Astrocyte (in vitro differentiated cells and primary cell): ENCODE measurements around the gene EFNA2. TPM values are rescaled to one million over a fixed set of nuclear protein-coding genes. Genes with fewer than 3 reads are reported as not detected.

Experiments used
- DNase-seq: peaks from one replicate; pipeline ENCODE4 v3.0.0-alpha.2; 2010; ENCODE audit warnings: low read depth
- FAIRE-seq: peaks from 2 replicates; lab custom pipeline; 2011; peaks lifted over from hg19 to GRCh38; lab: Jason Lieb, UNC
- H2AFZ ChIP-seq: 2 replicates; pipeline ENCODE4 v1.6.0; 2012; ENCODE audit warnings: low read depth, low read length, inconsistent platforms
- H3K27ac ChIP-seq: 2 replicates; pipeline ENCODE4 v1.5.1; 2011; ENCODE audit warnings: low read depth, low read length, inconsistent platforms
- H3K27me3 ChIP-seq: 2 replicates; pipeline ENCODE4 v1.6.0; 2011; ENCODE audit warnings: low read length, inconsistent platforms; ENCODE audit not compliant: insufficient read depth
- H3K36me3 ChIP-seq: 2 replicates; pipeline ENCODE4 v1.5.1; 2011; ENCODE audit warnings: low read length, inconsistent platforms; ENCODE audit not compliant: insufficient read depth
- H3K4me1 ChIP-seq: 2 replicates; pipeline ENCODE4 v1.5.1; 2011; ENCODE audit warnings: low read length, inconsistent platforms; ENCODE audit not compliant: insufficient read depth
- H3K4me2 ChIP-seq: 2 replicates; pipeline ENCODE4 v1.6.0; 2012; ENCODE audit warnings: low read length, inconsistent platforms
- H3K4me3 ChIP-seq: 2 replicates; pipeline ENCODE4 v1.5.1; 2011; ENCODE audit warnings: low read depth, mild to moderate bottlenecking, low read length, inconsistent platforms; ENCODE audit not compliant: insufficient read depth
- H3K79me2 ChIP-seq: 2 replicates; pipeline ENCODE4 v1.6.0; 2012; ENCODE audit warnings: mild to moderate bottlenecking, low read length, inconsistent platforms; ENCODE audit not compliant: insufficient read depth
- H3K9ac ChIP-seq: 2 replicates; pipeline ENCODE4 v1.6.0; 2012; ENCODE audit warnings: mild to moderate bottlenecking, low read length, inconsistent platforms
- H3K9me3 ChIP-seq: 2 replicates; pipeline ENCODE4 v1.5.1; 2012; ENCODE audit warnings: low read depth, mild to moderate bottlenecking, low read length, inconsistent platforms; ENCODE audit not compliant: insufficient read depth
- H4K20me1 ChIP-seq: 2 replicates; pipeline ENCODE4 v1.6.0; 2012; ENCODE audit warnings: low read length, inconsistent platforms; ENCODE audit not compliant: insufficient read depth
- H3K27ac Mint-ChIP-seq: one replicate; pipeline ENCODE4 v1.8.0; 2021; ENCODE audit warnings: mild to moderate bottlenecking, mixed read lengths; ENCODE audit not compliant: unreplicated experiment
- H3K27me3 Mint-ChIP-seq: one replicate; pipeline ENCODE4 v1.8.0; 2021; ENCODE audit warnings: low read depth, mixed read lengths; ENCODE audit not compliant: unreplicated experiment
- H3K36me3 Mint-ChIP-seq: one replicate; pipeline ENCODE4 v1.8.0; 2021; ENCODE audit warnings: low read depth, mixed read lengths; ENCODE audit not compliant: unreplicated experiment
- H3K4me1 Mint-ChIP-seq: one replicate; pipeline ENCODE4 v1.8.0; 2021; ENCODE audit warnings: low read depth, mixed read lengths; ENCODE audit not compliant: unreplicated experiment
- H3K4me3 Mint-ChIP-seq: one replicate; pipeline ENCODE4 v1.8.0; 2021; ENCODE audit warnings: mild to moderate bottlenecking, moderate library complexity, mixed read lengths; ENCODE audit not compliant: unreplicated experiment
- H3K9me3 Mint-ChIP-seq: one replicate; pipeline ENCODE4 v1.8.0; 2021; ENCODE audit warnings: mild to moderate bottlenecking, mixed read lengths; ENCODE audit not compliant: unreplicated experiment
- EZH2 ChIP-seq: IDR thresholded peaks from 2 replicates; pipeline ENCODE4 v1.6.1; 2012; ENCODE audit warnings: mild to moderate bottlenecking, low read length, inconsistent platforms; ENCODE audit not compliant: insufficient read depth
- total RNA-seq: library from RNA; stranded (reverse); gene quantifications from 2 replicates; pipeline ENCODE4 v1.2.1, GENCODE V29; 2021
- TF ChIP-seq, protein P1 (sequence below): IDR thresholded peaks from 2 replicates; pipeline ENCODE4 v1.5.1; 2011; ENCODE audit warnings: low read depth, mild to moderate bottlenecking, inconsistent platforms, low read length, moderate library complexity; ENCODE audit not compliant: insufficient read depth

The EFNA2 gene
- total RNA-seq, 1 donor from 2014 or later = 8.4 TPM

DNA sequence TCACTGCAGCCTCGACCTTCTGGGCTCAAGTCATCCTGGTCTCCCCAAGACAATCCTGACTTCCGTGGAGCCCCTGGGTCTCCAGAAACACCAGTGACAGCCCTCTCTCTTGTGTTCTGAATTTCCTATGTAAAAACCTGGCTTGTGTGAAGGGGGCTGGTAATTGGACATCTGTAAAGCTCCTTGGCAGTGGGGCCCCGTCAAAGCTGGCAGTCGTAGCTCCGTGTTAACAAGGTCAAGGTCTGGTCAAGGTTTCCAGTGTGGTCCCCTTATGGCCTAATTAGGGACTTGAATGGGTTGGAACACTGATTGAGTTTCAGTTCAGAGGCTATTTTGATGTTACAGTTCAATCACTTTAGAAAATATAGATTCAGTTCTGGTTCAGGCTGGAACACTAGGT lies 65.2 kb downstream of the EFNA2 start:
- Mint-ChIP-seq H3K4me1 (peaks cover 2% of the 10 kb centered on the region), H3K9me3 (no peaks in the 10 kb centered on the region), H3K27me3 (peaks cover 2% of the 10 kb centered on the region), H3K36me3 (peaks cover 2% of the 10 kb centered on the region), H3K27ac (no peak overlapping the region), H3K4me3 (no peak overlapping the region)
- no peaks in the 10 kb centered on the region for H3K36me3 ChIP-seq
- H3K79me2 ChIP-seq = peaks cover 9% of the 10 kb centered on the region
- no peak overlapping the region for H3K27ac ChIP-seq
- H4K20me1 ChIP-seq = peaks cover 2% of the 10 kb centered on the region
- no peak overlapping the region for H3K9ac ChIP-seq
- TF ChIP-seq, protein P1, sequence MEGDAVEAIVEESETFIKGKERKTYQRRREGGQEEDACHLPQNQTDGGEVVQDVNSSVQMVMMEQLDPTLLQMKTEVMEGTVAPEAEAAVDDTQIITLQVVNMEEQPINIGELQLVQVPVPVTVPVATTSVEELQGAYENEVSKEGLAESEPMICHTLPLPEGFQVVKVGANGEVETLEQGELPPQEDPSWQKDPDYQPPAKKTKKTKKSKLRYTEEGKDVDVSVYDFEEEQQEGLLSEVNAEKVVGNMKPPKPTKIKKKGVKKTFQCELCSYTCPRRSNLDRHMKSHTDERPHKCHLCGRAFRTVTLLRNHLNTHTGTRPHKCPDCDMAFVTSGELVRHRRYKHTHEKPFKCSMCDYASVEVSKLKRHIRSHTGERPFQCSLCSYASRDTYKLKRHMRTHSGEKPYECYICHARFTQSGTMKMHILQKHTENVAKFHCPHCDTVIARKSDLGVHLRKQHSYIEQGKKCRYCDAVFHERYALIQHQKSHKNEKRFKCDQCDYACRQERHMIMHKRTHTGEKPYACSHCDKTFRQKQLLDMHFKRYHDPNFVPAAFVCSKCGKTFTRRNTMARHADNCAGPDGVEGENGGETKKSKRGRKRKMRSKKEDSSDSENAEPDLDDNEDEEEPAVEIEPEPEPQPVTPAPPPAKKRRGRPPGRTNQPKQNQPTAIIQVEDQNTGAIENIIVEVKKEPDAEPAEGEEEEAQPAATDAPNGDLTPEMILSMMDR = no peak
- no peak for TF ChIP-seq EZH2
- no peak overlapping the region for H3K4me2 ChIP-seq
- H3K27me3 ChIP-seq = no peaks in the 10 kb centered on the region
- peaks cover 7% of the 10 kb centered on the region for H3K4me1 ChIP-seq
- H3K4me3 ChIP-seq = no peak overlapping the region
- FAIRE-seq = no peak
- no peak for DNase-seq
- no peaks in the 10 kb centered on the region for H3K9me3 ChIP-seq
- H2AFZ ChIP-seq = no peak overlapping the region

Other genes with a start within 250 kb of the EFNA2 start
- gene ABCA7, start 245.8 kb upstream of the EFNA2 start, total RNA-seq = 14.3 and 18.4 TPM in 2 replicates
- gene ARHGAP45, start 218.7 kb upstream of the EFNA2 start, total RNA-seq = 2.7 and 3.0 TPM in 2 replicates
- 180 and 207 TPM in 2 replicates for gene POLR2E, start 190.5 kb upstream of the EFNA2 start, total RNA-seq
- 294 and 325 TPM in 2 replicates for gene GPX4, start 181.9 kb upstream of the EFNA2 start, total RNA-seq
- 39.3 and 43.2 TPM in 2 replicates for gene SBNO2, start 111.6 kb upstream of the EFNA2 start, total RNA-seq
- 61.6 and 67.9 TPM in 2 replicates for gene STK11, start 80.1 kb upstream of the EFNA2 start, total RNA-seq
- 18.8 and 19.8 TPM in 2 replicates for gene CBARP, start 47.9 kb upstream of the EFNA2 start, total RNA-seq
- 154 and 170 TPM in 2 replicates for gene ATP5F1D, start 44.1 kb upstream of the EFNA2 start, total RNA-seq
- 119 and 141 TPM in 2 replicates for gene MIDN, start 37.3 kb upstream of the EFNA2 start, total RNA-seq
- 184 and 215 TPM in 2 replicates for gene CIRBP, start 16.5 kb upstream of the EFNA2 start, total RNA-seq
- 50.5 and 50.8 TPM in 2 replicates for gene FAM174C, start 10.3 kb upstream of the EFNA2 start, total RNA-seq
- 64.0 and 67.3 TPM in 2 replicates for gene NDUFS7, start 98.0 kb downstream of the EFNA2 start, total RNA-seq
- 34.1 and 35.9 TPM in 2 replicates for gene GAMT, start 115.7 kb downstream of the EFNA2 start, total RNA-seq
- 94.7 and 108 TPM in 2 replicates for gene DAZAP1, start 121.7 kb downstream of the EFNA2 start, total RNA-seq
- gene RPS15, start 152.5 kb downstream of the EFNA2 start, total RNA-seq = 973 and 1,045 TPM in 2 replicates
- gene APC2, start 164.2 kb downstream of the EFNA2 start, total RNA-seq = 5.5 and 7.1 TPM in 2 replicates
- 30.2 and 32.4 TPM in 2 replicates for gene C19orf25, start 193.3 kb downstream of the EFNA2 start, total RNA-seq
- 2.7 and 3.9 TPM in 2 replicates for gene PCSK4, start 204.5 kb downstream of the EFNA2 start, total RNA-seq
- gene REEP6, start 205.3 kb downstream of the EFNA2 start, total RNA-seq = 5.7 and 6.6 TPM in 2 replicates
- 4.7 and 5.5 TPM in 2 replicates for gene ADAMTSL5, start 227.1 kb downstream of the EFNA2 start, total RNA-seq
- gene PLK5, start 238.2 kb downstream of the EFNA2 start, total RNA-seq = 0.09 TPM in 1 of 2 replicates, not detected in the other